AG04450 (cell line): ENCODE results near the gene SOS1. TPM values are rescaled to one million over a fixed set of nuclear protein-coding genes. Genes with fewer than 3 reads are reported as not detected.

ENCODE experiments used
- CTCF ChIA-PET: fragments of 300-600, 350-600 bp; formaldehyde crosslinking; extraction: SDS; loops from one replicate; lab custom pipeline; 2022; ENCODE audit warnings: antibody characterized with exemption, inconsistent platforms; lab: Charles Lee
- POLR2A ChIA-PET: fragments of 350-600 bp; formaldehyde crosslinking; extraction: SDS; loops from one replicate; lab custom pipeline; 2021; ENCODE audit warnings: antibody characterized with exemption, inconsistent platforms; lab: Yijun Ruan, JAX
- DNase-seq: peaks from one replicate; pipeline ENCODE4 v3.0.0-alpha.2; 2011; ENCODE audit warnings: low read depth, low spot score
- H3K27ac ChIP-seq: one replicate; pipeline ENCODE4 v1.5.1; 2012; ENCODE audit warnings: low read depth, low read length, control low read depth
- H3K27me3 ChIP-seq: one replicate; pipeline ENCODE4 v1.6.0; 2012; ENCODE audit warnings: low read length; ENCODE audit not compliant: control insufficient read depth, insufficient read depth
- H3K4me3 ChIP-seq: 2 replicates; pipeline ENCODE4 v1.5.1; 2011; ENCODE audit warnings: mild to moderate bottlenecking, low read depth, low read length, control low read depth
- H3K9me3 ChIP-seq: 2 replicates; pipeline ENCODE4 v1.5.1; 2012; ENCODE audit warnings: low read length; ENCODE audit not compliant: control insufficient read depth, insufficient read depth
- CTCF ChIP-seq: IDR thresholded peaks from 2 replicates; pipeline ENCODE4 v1.5.1; 2011; ENCODE audit warnings: low read depth, low read length, control low read depth, inconsistent platforms
- polyA plus RNA-seq: library from polyadenylated mRNA; depleted of rRNA; stranded (reverse); fragments of >200 nt; gene quantifications from 2 replicates; pipeline ENCODE4 v1.2.3, GENCODE V29; 2011; rRNA removed
- small RNA-seq: library from RNA; depleted of rRNA; stranded (forward); fragments of <200 nt; gene quantifications from one replicate; pipeline ENCODE3, GENCODE V24; 2012; ENCODE audit warnings: low read depth; ENCODE audit not compliant: insufficient read length

The SOS1 gene
- polyA plus RNA-seq, 1 experiment: 42.2 TPM

- Histone ChIP-seq H3K9me3 (no peaks in the 10 kb centered on the region), H3K4me3 (no peak overlapping the region), H3K27ac (no peak overlapping the region), H3K27me3 (no peaks in the 10 kb centered on the region)
- CTCF ChIA-PET: interaction anchor here (0.7 to 3.9 kb wide), 2 partner anchors 12 to 60 kb away, joined by 11 to 30 read pairs; no protein-coding TSS in a partner anchor
- no peak for TF ChIP-seq CTCF
- POLR2A ChIA-PET: no interaction called here
- DNase-seq: no peak
These were observed 186.1 kb downstream of the SOS1 start for GRCh38 chr2:38934742-38935141.

- no peak overlapping the region for H3K4me3 ChIP-seq
- POLR2A ChIA-PET: no interaction called here
- CTCF ChIA-PET: interaction anchor here (0.7 to 2.0 kb wide), 2 partner anchors 13 to 27 kb away, joined by 5 to 12 read pairs; no protein-coding TSS in a partner anchor
These were observed 187.2 kb downstream of the SOS1 start for GRCh38 chr2:38933653-38934052.

GRCh38 chr2:38932586-38932985, 188.3 kb downstream of the SOS1 start:
- H3K27ac ChIP-seq: no peak overlapping the region
- no peak for DNase-seq
- ChIA-PET POLR2A (no interaction called here), CTCF (interaction anchor here (2.0 kb wide), 1 partner anchor 15 kb away, joined by 12 read pairs; no protein-coding TSS in a partner anchor)
- TF ChIP-seq CTCF: no peak
- no peaks in the 10 kb centered on the region for H3K9me3 ChIP-seq
- H3K4me3 ChIP-seq: no peak overlapping the region
- H3K27me3 ChIP-seq: no peaks in the 10 kb centered on the region

More at GRCh38 chr2:38933653-38934052, 187.2 kb downstream of the SOS1 start:
- no peak for DNase-seq
- no peak overlapping the region for H3K27ac ChIP-seq
- no peaks in the 10 kb centered on the region for H3K27me3 ChIP-seq
- no peak for TF ChIP-seq CTCF
- H3K9me3 ChIP-seq: no peaks in the 10 kb centered on the region

Small RNAs within 50 kb of the gene (small RNA-seq; reads per million reads assigned to genes)
- gene HSPE1P13: not detected
- gene RF00019: not detected
- gene RN7SL96P: not detected
- not detected for gene RNU6-198P

Other genes starting within 250 kb of the SOS1 start
- gene DHX57, start 245.1 kb downstream of the SOS1 start, polyA plus RNA-seq: 19.6 and 23.3 TPM in 2 replicates
- 24.9 and 34.8 TPM in 2 replicates for gene MORN2, start 245.1 kb downstream of the SOS1 start, polyA plus RNA-seq
- 0.32 and 0.36 TPM in 2 replicates for gene ARHGEF33, start 231.2 kb downstream of the SOS1 start, polyA plus RNA-seq
- gene CDKL4, start 122.9 kb upstream of the SOS1 start, polyA plus RNA-seq: not detected in 2 replicates